IMR-90 (cell line): Measurements from ENCODE around the gene RBM39. TPM values are rescaled to one million over a fixed set of nuclear protein-coding genes. Genes with fewer than 3 reads are reported as not detected.

Experiments used
- ATAC-seq: fragments of 200-7000 bp; cut with Tn5 transposase; 2 replicates; pipeline ENCODE4 v1.9.1; 2020; ENCODE audit warnings: low read depth, mild to moderate bottlenecking, moderate library complexity
- BruUV-seq: library from RNA; stranded (reverse); fragments of 400-500 nt; replicated peaks from 2 replicates; lab custom pipeline; 2021; lab: Mats Ljungman, UMichigan
- CTCF ChIA-PET: fragments of 300-600 bp; formaldehyde crosslinking; extraction: SDS; loops from one replicate; lab custom pipeline; 2021; ENCODE audit warnings: antibody characterized with exemption; lab: Yijun Ruan, JAX
- POLR2A ChIA-PET: fragments of 300-600 bp; sonication (Branson Sonifier 250); formaldehyde crosslinking; loops from one replicate; lab custom pipeline; 2022; ENCODE audit warnings: antibody characterized with exemption; ENCODE audit not compliant: unreplicated experiment; lab: Charles Lee
- DNase-seq: peaks from one replicate; pipeline ENCODE4 v3.0.0; 2013
- H2AFZ ChIP-seq: replicated peaks from 2 replicates; pipeline ENCODE3; 2013; ENCODE audit warnings: low read length, mild to moderate bottlenecking; ENCODE audit not compliant: poor library complexity
- H2AK5ac ChIP-seq: 2 replicates; pipeline ENCODE4 v1.6.1; 2013; ENCODE audit warnings: low read depth, low read length, inconsistent platforms
- H2AK9ac ChIP-seq: replicated peaks from 2 replicates; pipeline ENCODE3; 2013; ENCODE audit warnings: mild to moderate bottlenecking, low read depth, low read length, moderate library complexity; ENCODE audit not compliant: poor library complexity
- H2BK120ac ChIP-seq: 2 replicates; pipeline ENCODE4 v1.6.1; 2013; ENCODE audit warnings: low read depth, low read length, inconsistent platforms
- H2BK15ac ChIP-seq: 3 replicates; pipeline ENCODE4 v1.6.1; 2013; ENCODE audit warnings: low read depth, low read length, inconsistent platforms
- H2BK20ac ChIP-seq: 2 replicates; pipeline ENCODE4 v1.6.1; 2013; ENCODE audit warnings: low read depth, mild to moderate bottlenecking, inconsistent platforms, low read length, moderate library complexity
- H2BK5ac ChIP-seq: 2 replicates; pipeline ENCODE4 v1.6.1; 2013; ENCODE audit warnings: mild to moderate bottlenecking, low read depth, low read length, inconsistent platforms; ENCODE audit not compliant: poor library complexity, severe bottlenecking
- H3K14ac ChIP-seq: replicated peaks from 2 replicates; pipeline ENCODE4 v1.6.1; 2013; ENCODE audit warnings: low read depth, low read length, inconsistent platforms
- H3K18ac ChIP-seq: 2 replicates; pipeline ENCODE4 v1.6.1; 2013; ENCODE audit warnings: low read depth, low read length, control low read depth
- H3K23ac ChIP-seq: 2 replicates; pipeline ENCODE4 v1.6.1; 2013; ENCODE audit warnings: low read depth, low read length, inconsistent platforms
- H3K27ac ChIP-seq: 2 replicates; pipeline ENCODE4 v1.5.1; 2013; ENCODE audit warnings: mild to moderate bottlenecking, control low read depth, low read length; ENCODE audit not compliant: insufficient read depth
- H3K27me3 ChIP-seq: 2 replicates; pipeline ENCODE4 v1.6.1; 2013; ENCODE audit warnings: low read length; ENCODE audit not compliant: control insufficient read depth, insufficient read depth
- H3K36me3 ChIP-seq: 2 replicates; pipeline ENCODE4 v1.6.1; 2013; ENCODE audit warnings: low read length, mixed read lengths; ENCODE audit not compliant: control insufficient read depth, insufficient read depth
- H3K4ac ChIP-seq: 2 replicates; pipeline ENCODE4 v1.6.1; 2013; ENCODE audit warnings: low read depth, low read length, inconsistent platforms
- H3K4me1 ChIP-seq: 2 replicates; pipeline ENCODE4 v1.6.1; 2013; ENCODE audit warnings: low read length, mixed read lengths; ENCODE audit not compliant: control insufficient read depth, insufficient read depth
- H3K4me2 ChIP-seq: 2 replicates; pipeline ENCODE4 v1.6.1; 2013; ENCODE audit warnings: low read depth, mild to moderate bottlenecking, control low read depth, low read length, moderate library complexity
- H3K4me3 ChIP-seq: 2 replicates; pipeline ENCODE4 v1.5.1; 2013; ENCODE audit warnings: low read depth, mild to moderate bottlenecking, control low read depth, low read length, moderate library complexity; ENCODE audit not compliant: insufficient read depth
- H3K56ac ChIP-seq: 2 replicates; pipeline ENCODE4 v1.6.1; 2013; ENCODE audit warnings: low read length, inconsistent platforms; ENCODE audit not compliant: insufficient read depth; ENCODE audit errors: extremely low read depth
- H3K79me1 ChIP-seq, 2 experiments: 2 replicates each; pipeline ENCODE4 v1.6.1; 2013; ENCODE audit warnings: low read length in 2 of 2, inconsistent platforms in 1 of 2, low read depth in 1 of 2
- H3K9ac ChIP-seq: 2 replicates; pipeline ENCODE4 v1.6.1; 2013; ENCODE audit warnings: low read depth, low read length, control low read depth
- H3K9me1 ChIP-seq: 2 replicates; pipeline ENCODE4 v1.6.1; 2013; ENCODE audit warnings: low read length, inconsistent platforms; ENCODE audit not compliant: insufficient read depth
- H3K9me3 ChIP-seq: 2 replicates; pipeline ENCODE4 v1.6.1; 2013; ENCODE audit warnings: low read length; ENCODE audit not compliant: control insufficient read depth, insufficient read depth
- H4K20me1 ChIP-seq: 2 replicates; pipeline ENCODE4 v1.6.1; 2013; ENCODE audit warnings: low read length, inconsistent platforms; ENCODE audit not compliant: insufficient read depth
- H4K5ac ChIP-seq: 2 replicates; pipeline ENCODE4 v1.6.1; 2013; ENCODE audit warnings: mild to moderate bottlenecking, low read depth, low read length, control low read depth
- H4K8ac ChIP-seq, 2 experiments: 2 replicates each; pipeline ENCODE4 v1.6.1; 2013; ENCODE audit warnings: low read depth in 2 of 2, low read length in 2 of 2, control low read depth in 1 of 2, inconsistent platforms in 1 of 2
- H4K91ac ChIP-seq: 2 replicates; pipeline ENCODE4 v1.6.1; 2013; ENCODE audit warnings: low read depth, low read length, inconsistent platforms; ENCODE audit not compliant: insufficient read depth
- BHLHE40 ChIP-seq: fragments of 150-350 bp; IDR thresholded peaks from 2 replicates; pipeline ENCODE4 v1.6.1; 2016; ENCODE audit warnings: mild to moderate bottlenecking, low read depth, low read length
- CEBPB ChIP-seq: IDR thresholded peaks from 2 replicates; pipeline ENCODE4 v1.6.1; 2012; ENCODE audit warnings: low read depth, low read length, improper control_type of control experiment
- MXI1 ChIP-seq: IDR thresholded peaks from 2 replicates; pipeline ENCODE4 v1.6.1; 2012; ENCODE audit warnings: low read depth, mild to moderate bottlenecking, low read length, moderate library complexity, borderline replicate concordance
- POLR2A ChIP-seq: IDR thresholded peaks from 2 replicates; pipeline ENCODE4 v1.6.1; 2012; ENCODE audit warnings: mild to moderate bottlenecking, low read depth, low read length
- RAD21 ChIP-seq: IDR thresholded peaks from 2 replicates; pipeline ENCODE4 v1.6.1; 2012; ENCODE audit warnings: low read length, improper control_type of control experiment
- RCOR1 ChIP-seq: IDR thresholded peaks from 2 replicates; pipeline ENCODE4 v1.6.1; 2012; ENCODE audit warnings: mild to moderate bottlenecking, low read length, improper control_type of control experiment; ENCODE audit not compliant: insufficient replicate concordance
- RFX5 ChIP-seq: IDR thresholded peaks from 2 replicates; pipeline ENCODE4 v1.8.0; 2012; ENCODE audit warnings: low read depth, mild to moderate bottlenecking, low read length, moderate library complexity
- dilution Hi-C: fragments of 300-500 bp; cut with HindIII; formaldehyde crosslinking; loops from one replicate; pipeline ENCODE4 v1.14.3; 2018; ENCODE audit warnings: low sequenced_read_pairs; ENCODE audit not compliant: unreplicated experiment
- in situ Hi-C: fragments of 300-500 bp; cut with MboI; formaldehyde crosslinking; loops from 3 replicates; pipeline ENCODE4 v1.14.3; 2019; ENCODE audit warnings: low sequenced_read_pairs, inconsistent platforms, mixed read lengths
- intact Hi-C: fragments of 100-400 bp; cut with micrococcal nuclease; formaldehyde crosslinking; loops from 2 replicates; pipeline ENCODE4 v1.10.0; 2022
- polyA plus RNA-seq, 3 experiments: library from polyadenylated mRNA; depleted of rRNA; stranded (reverse); fragments of >200 nt; gene quantifications; 2 replicates each; pipeline ENCODE4 v1.2.3, GENCODE V29; 2012; ENCODE audit warnings: low replicate concordance in 1 of 3
- total RNA-seq: library from RNA; depleted of rRNA; stranded (reverse); fragments of >200 nt; gene quantifications from 2 replicates; pipeline ENCODE4 v1.2.3, GENCODE V29; 2012
- TF ChIP-seq, protein P1 (sequence below): conservative IDR thresholded peaks from 2 replicates; pipeline ENCODE4 v1.5.1; 2012; ENCODE audit warnings: mild to moderate bottlenecking, low read depth, low read length, improper control_type of control experiment

Gene RBM39
- total and polyA plus RNA-seq, 2 of the 4 experiments (the other 2 are of a cell fraction), result 106 to 166 TPM

DNA sequence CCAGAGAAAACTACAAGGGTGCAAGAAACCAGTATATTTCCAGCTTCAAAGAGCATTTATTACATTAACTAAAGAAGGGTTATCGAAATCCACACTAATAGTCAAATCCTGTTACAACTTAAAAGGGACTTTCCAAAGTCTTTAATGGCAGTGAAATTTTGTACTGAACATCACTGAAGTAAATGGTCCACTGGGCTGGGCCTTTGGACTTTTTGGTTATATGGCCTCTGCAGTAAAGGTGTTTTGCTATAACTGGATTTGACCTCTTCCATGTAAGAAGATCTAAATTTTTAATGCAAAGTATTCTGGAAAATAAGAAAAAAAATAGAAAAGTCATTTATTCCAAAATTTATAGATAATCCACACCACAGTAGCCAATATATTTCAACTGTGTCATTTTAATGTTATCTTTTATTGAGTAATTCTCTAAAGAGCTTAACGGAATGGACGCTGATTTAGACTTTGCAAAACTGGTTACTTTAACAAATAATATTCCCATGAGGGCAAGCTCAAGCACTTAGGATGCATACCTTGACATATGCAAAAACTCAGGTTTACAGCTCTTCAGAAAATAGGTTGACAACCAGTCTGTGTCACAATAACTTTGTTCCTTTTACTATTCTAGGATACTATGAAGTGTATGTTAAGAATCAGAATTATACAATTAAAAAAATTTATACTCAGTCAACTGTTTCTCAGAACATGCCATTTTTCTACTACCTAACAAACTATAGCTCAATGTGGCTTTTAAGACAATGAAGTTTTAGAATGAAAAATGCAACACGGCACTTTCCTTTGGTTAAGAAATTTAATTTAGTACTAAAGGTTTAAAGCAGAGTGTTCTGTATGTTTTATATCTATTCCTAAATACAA is 7.0 kb downstream of the RBM39 start (continued):
- TF ChIP-seq RFX5, result no peak
- TF ChIP-seq RAD21, result no peak

- ATAC-seq, result no peak
- in situ Hi-C loops, result no loop called here
- Histone ChIP-seq H3K27me3 (no peaks in the 10 kb centered on the region), H2BK120ac (no peak overlapping the region), H3K9me1 (peaks cover 2% of the 10 kb centered on the region), H3K23ac (no peak overlapping the region), H3K4me1 (peaks cover 6% of the 10 kb centered on the region), H3K4me3 (no peak overlapping the region), H4K20me1 (peaks cover 99% of the 10 kb centered on the region), H3K79me1 (peaks cover 0 to 25% of the 10 kb centered on the region in 2 experiments; a peak in 2 of 4 replicates), H4K91ac (no peak overlapping the region), H2AK5ac (no peak overlapping the region), H4K8ac (no peak overlapping the region), H3K4ac (no peak overlapping the region), H3K27ac (no peak overlapping the region), H3K56ac (no peak overlapping the region), H3K4me2 (no peak overlapping the region), H2BK20ac (no peak overlapping the region), H2AK9ac (no peak overlapping the region), H2BK15ac (no peak overlapping the region), H3K14ac (no peak overlapping the region), H2BK5ac (no peak overlapping the region), H4K5ac (no peak overlapping the region), H3K9ac (no peak overlapping the region), H3K9me3 (no peaks in the 10 kb centered on the region), H2AFZ (no peak overlapping the region), H3K36me3 (peaks cover 70% of the 10 kb centered on the region), H3K18ac (no peak overlapping the region)
- intact Hi-C loops, result no loop called here
- CTCF ChIA-PET, result interaction anchor here (0.8 to 1.3 kb wide), 3 partner anchors 16 to 25 kb away, joined by 3 read pairs; no protein-coding TSS in a partner anchor
- TF ChIP-seq RCOR1 (no peak), CEBPB (no peak), BHLHE40 (no peak), POLR2A (no peak), MXI1 (no peak)
- TF ChIP-seq, protein P1, sequence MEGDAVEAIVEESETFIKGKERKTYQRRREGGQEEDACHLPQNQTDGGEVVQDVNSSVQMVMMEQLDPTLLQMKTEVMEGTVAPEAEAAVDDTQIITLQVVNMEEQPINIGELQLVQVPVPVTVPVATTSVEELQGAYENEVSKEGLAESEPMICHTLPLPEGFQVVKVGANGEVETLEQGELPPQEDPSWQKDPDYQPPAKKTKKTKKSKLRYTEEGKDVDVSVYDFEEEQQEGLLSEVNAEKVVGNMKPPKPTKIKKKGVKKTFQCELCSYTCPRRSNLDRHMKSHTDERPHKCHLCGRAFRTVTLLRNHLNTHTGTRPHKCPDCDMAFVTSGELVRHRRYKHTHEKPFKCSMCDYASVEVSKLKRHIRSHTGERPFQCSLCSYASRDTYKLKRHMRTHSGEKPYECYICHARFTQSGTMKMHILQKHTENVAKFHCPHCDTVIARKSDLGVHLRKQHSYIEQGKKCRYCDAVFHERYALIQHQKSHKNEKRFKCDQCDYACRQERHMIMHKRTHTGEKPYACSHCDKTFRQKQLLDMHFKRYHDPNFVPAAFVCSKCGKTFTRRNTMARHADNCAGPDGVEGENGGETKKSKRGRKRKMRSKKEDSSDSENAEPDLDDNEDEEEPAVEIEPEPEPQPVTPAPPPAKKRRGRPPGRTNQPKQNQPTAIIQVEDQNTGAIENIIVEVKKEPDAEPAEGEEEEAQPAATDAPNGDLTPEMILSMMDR, result no peak
- POLR2A ChIA-PET, result no interaction called here
- no TSS peak for BruUV-seq
- no peak for DNase-seq
- dilution Hi-C loops, result no loop called here
Observed at GRCh38 chr20:35734374-35734773, 7.7 kb downstream of the RBM39 start.
